ENCODE data around the gene LRMDA.

LRMDA gene

DNA sequence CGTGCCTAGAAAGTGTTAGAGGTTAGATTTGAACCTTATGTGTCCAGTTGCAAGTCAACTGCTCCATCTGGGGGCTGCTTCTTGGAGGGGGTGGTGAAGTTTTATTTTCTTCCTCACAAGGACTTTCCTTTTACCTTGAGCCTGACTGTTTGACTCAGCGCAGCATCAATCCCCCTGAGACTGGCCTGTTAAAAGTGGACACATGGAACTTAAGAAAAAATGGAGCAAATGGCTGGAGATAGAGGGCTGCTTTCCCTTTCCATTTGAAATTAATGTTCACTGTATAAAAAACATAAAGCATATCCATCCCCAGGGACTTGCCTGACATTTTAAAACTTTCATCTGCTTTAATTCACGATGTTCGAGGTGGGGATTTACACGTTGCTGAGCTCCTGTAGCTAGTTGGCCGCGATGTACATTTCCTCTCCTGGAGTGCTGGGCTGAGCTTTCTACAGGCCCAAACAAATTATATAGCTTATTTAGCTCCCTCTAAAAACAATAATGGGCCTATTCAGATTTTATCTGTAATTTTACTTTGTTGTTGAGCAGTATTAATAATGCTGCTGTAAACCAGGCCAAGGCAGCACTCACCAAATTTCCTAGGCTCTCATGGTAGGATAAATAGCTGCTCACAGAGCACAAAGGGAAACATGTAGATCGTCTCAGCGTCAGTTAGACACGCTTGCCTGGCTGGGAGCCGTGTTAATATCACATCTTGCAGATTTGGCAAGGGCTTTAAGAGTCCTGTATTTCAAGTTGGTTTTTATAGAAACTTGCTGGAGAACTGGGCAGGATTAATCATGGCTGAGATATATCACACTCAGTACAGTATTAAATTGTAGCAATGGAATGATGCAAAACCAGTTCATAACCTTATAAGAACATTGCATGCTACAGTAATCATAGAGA is 251.5 kb downstream of the LRMDA start:
- no peak for DNase-seq

DNA sequence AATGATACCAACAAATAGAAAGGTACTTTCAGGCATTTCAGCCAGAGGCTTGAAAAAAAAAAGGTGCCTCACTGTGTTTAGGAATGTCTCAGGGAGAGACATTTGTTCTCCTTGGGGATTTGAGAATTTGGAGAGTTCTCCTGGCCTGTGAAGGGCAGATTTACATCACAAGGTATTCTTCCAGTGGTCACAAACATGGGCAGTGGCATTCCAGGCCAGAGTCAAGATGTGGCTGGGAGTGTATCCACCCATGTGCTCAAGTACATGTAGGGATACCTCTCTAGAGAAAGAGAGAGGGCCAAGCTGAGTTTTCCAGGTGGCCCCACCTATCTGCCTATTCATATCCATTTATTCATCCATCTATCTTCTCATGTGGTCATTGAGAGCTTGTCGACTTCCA is 253.8 kb downstream of the LRMDA start:
- no peak for DNase-seq

DNA sequence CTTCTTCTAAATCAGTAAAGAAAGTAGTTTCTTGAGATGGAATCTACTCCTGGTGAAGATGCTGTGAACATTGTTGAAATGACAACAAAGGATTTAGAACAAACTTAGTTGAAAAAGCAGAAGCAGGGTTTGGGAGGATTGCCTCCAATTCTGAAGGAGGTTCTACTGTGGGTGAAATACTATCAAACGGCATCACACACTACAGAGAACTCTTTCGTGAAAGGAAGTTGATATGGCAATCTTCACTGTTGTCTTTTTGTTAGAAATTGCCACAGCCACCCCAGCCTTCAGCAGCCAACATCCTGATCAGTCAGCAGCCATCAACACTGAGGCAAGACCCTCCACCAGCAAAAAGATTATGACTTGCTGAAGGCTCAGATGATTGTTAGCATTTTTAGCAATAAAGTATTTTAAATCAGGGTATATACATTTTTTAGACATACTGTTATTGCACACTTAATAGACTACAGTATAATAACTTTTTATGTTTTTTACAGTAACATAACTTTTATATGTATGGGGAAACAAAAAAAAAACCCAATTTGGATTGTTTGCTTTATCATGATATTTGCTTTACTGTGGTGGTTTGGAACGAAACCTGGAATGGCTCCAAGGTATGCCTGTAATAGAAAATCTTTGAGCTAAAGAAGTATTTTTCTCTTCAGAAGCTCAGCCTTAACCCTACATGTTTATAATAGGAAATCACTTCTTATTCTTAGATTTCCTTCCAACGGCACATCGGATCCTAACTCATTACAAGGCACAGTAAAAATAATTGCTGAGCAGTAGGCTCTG is 257.3 kb downstream of the LRMDA start:
- no peak for DNase-seq

DNA sequence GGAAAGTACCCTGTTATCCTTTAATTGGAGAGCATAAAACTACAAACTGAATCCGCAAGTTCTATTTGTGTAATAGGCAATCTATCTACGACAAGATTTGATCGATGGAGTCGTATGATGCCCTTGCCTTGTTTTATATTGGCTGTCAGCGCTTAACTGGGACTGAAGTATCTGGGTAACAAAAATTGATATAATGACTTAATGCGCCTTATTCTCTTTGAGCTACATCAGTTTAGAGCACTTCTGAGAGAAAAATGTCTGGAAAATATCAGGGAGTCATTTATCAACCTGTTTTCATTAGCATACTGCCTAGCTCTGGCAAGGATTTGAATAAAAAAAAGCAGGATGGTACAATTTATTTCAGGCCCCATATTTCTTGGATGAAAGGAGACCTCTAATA is 262.1 kb downstream of the LRMDA start:
- DNase-seq = no peak

DNA sequence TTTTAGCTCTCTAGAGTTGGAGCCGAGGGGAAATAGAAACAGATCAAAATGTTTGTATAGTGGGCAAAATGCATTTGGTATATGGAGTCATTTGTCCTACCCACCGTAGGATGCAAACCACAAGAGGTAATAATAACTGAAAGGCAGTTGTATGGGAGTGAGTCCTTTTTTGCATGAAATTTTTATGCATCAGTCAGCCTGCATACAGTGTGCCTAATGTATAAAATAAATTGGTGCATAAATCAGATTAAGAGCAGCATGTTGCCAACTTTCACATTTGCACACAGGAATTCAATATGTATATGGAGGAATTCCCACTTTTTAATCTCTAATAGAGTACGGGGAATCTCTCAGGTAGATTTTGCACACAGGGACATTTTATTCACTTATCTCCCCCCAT is 262.8 kb downstream of the LRMDA start:
- no peak for DNase-seq

DNA sequence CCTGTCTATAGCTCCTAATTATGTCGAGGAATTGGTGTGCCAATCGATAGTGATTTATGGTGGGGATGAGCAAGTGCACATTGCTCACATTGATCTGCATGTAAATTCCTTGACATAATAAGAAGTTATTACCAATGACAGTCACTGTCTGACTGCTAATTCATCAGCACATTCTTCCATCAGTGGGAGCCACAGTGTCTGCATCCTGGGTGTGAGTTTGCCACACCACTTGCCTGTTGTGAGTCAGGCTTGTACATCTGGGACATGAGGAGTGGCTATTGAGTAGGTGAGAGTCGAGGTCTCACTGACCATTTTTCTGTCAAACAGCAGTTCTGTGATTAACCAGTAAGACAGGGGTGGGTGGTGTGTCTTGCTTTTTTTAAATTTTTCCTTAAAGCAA is 263.4 kb downstream of the LRMDA start:
- no peak for DNase-seq

DNA sequence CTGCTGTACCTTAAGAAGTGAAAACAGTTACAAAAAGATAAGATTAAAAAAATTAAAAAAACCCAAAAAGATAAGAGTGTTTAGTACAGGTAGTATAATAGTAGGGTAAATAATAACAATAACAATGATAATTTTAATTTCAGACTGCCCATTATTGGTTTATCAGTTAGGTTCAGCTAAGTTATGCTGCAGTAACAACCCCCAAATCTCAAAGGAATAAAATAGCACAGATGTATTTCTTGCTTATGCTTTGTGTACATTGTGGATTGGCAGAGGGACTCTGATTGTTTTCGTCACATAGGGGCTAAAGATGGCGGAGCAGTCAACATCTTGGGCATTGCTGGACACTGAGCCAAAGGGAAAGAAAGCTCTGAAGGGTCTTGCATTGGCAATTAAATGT is 264.6 kb downstream of the LRMDA start:
- DNase-seq = no peak

DNA sequence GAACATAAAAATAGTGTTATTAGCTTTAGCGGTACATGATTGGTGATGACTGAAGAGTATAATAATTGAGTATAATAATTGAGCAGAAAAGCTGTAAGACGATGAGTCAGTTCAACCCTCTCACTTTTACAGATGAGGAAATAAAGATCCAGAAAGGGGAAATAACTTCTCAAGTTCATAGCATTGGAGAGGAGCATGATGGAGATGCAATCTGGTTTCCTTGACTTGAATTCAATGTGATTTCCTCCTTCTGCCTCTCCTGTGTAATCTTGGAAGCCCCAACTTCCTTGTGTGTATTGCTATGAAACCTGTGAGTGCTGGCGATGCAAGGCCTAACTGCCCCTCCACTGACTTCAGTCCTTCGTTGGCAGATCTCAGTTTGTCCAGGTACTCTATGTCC is 265.1 kb downstream of the LRMDA start:
- no peak for DNase-seq

DNA sequence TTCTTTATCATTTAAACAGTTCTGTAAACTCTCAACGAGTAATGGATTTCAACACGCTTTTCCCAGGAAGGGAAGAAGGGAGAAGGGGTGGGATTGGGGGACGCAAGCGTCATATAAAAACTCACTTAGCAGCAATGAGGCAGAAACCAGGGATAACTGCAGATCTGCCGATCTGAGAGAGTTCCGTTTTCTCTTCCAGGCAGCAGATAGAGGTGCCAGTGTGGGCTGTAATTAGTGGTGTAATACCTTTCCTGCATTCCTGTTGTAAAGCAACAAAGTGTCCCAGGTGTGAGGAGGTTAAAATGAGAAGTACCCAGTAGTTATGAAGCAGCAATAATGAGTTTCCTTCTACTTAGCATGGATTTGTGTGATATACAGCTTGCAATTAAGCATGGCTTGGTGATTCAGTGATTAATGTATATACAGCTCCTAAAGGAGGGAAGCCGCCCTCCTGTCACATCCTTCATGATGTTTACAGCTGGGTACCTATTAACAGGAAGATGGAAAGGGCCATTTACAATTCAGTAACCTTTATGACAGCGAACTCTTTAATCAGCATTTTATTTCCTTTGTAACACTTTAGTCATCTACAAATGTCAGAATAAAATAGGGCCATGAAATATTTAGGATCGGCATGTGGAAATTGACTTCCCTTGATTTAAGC is 271.9 kb downstream of the LRMDA start:
- no peak for DNase-seq

DNA sequence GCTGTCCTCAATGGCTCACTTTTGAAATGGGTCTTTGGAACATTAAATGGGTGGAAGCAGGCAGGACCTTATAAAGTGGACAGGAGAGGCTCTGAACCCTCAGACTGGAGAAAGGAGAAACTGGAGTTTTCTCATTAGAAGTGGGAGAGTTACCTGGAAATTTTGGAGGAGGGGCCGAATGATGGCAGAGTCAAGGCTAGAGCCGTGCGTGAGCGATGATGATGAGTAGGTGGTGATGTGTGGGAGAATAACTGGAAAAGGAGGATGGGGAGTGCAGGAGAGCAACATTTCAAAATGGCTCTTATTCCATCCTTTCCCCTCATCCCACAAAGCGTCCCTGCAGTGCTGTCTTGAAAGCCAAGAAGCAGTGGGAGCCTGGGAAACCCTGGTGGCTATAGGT is 274.0 kb downstream of the LRMDA start:
- DNase-seq = no peak

DNA sequence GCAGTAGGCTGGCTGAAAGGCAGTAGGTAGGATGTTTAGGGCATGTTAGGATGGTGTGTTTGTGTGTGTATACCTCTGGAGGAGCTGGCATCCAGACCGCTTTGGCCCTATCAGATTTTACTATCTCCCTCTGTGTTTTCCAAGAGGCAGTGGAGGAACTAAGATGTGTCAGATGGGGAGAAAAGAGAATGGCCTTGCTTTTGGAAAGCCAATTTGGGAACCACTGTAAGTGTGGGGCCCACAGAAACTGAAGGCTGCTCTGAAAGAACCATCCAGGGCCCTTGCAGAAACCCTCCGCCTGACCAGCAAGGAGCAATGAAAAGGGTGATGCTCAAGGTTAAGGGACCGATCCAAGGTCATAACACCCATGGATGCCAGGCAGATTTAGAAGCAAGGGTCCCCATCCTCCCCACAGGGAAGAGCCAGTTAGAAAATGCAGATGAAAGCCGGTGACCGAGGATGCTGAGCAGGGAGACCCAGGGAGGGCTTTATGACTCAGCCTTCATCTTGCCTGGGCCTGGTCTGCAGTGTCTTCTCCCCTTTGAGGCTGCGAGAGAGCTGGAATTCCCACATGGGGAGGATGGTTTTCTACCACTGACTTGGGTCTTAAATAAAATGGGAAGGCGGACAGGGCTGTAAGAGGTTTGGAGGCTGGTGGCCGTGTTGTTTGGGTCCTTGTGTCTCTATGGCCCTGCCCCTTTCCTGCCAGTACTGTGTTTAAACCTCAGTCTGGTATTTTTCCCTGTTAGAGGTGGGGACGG is 275.8 kb downstream of the LRMDA start:
- no peak for DNase-seq

DNA sequence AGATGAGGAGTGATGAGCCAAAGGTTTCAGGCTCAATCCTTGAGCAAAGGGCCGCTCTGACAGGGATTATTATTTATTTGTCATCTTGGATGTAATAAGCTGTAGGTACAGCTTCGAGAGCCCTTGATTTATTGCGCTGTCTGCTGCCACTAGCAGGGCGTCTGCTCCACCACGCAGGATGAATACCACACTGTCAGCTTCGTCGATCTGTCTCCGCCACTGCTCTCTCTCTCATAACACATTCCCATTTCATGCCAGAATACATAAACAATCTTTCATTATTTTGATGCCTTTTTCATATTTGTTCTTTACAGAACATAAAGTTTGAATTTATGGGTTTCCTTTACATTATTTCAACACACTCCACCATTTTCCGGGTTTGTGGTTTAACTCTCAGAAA is 276.6 kb downstream of the LRMDA start:
- no peak for DNase-seq

DNA sequence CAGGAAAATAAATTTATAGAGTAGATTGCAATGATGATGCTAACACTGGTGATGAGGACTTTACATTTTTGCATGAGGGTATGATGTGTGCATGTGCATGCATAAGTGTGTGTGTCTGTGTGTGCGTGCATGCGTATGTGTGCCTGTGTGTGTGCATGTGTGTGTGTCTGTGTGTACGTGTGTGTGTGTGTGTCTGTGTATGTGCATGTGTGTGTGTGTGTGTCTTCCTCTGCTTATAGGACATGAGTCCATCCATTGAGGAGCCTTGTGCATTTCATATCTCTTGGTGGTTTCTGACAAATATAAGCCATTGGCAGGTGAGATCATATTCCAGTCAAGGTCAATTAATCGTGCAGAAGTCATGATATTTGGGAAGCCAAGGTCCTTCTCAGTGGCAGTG is 277.8 kb downstream of the LRMDA start:
- DNase-seq = no peak

DNA sequence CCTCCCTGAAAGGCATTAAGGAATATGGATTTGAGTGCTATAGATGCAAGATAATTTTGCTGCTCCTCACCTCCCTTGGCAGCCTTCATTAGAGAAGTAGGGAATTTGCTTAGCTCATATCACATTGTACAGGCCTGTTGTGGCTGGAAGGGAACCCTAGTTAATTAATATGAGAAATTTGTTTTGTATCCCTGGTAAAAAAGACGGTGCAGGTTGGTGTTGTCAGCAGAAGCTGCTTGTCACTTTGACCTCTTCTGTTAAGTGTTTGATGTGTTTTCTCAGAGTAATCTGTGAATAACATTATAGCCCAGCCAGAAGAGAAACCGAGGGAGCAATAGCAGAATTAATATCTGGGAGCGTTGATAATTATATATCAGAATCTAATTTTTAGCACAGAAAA is 278.4 kb downstream of the LRMDA start:
- DNase-seq = no peak

DNA sequence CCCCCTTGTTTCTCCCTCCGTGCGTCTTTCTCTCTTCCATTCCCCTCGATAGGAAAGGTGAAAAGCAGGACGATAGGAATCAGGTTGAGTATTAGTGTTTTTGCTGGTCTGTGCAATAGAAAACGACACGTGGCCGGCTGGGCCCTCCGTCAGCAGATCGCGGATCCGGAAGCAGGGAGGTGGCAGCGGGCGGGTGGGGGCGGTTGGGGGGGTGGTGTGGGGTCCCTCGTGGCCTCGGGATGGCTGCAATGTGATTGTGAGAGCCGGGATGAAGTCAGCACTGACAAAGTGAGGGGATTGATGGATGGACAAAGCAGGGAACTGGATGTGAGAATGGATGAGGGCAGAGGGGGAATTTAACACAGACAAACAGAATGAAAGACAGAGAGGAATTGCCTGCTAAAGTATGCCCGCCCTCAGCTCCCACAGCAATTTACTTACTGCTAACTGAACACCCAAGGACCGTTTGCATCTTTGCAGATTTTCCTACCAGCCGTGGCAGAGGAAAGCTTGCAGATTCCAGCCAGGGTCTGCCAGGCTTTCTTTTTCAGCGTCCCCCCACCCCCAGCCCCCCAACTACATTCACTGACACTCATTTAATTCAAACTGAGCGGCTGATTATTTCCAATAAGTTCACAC is 280.9 kb downstream of the LRMDA start:
- DNase-seq = no peak

DNA sequence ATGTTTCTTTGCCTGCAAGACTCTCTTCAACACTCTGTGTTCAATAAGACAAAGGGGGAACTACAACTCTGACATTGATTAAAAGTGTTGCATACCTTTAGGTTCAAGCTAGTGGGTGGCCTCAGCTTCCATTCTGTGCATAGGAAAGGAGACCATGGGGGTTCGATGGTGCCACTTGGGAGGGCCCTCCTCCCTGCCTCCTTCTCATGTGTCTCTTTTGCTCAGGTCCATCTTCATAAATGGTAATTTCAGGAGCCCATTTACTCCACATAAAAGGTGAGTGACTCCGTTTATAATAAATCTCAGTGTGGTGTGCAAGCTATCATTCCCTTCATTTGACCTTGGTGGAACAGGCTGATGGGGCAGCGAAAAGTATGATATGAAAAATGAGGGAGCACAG is 285.1 kb downstream of the LRMDA start:
- DNase-seq = no peak

DNA sequence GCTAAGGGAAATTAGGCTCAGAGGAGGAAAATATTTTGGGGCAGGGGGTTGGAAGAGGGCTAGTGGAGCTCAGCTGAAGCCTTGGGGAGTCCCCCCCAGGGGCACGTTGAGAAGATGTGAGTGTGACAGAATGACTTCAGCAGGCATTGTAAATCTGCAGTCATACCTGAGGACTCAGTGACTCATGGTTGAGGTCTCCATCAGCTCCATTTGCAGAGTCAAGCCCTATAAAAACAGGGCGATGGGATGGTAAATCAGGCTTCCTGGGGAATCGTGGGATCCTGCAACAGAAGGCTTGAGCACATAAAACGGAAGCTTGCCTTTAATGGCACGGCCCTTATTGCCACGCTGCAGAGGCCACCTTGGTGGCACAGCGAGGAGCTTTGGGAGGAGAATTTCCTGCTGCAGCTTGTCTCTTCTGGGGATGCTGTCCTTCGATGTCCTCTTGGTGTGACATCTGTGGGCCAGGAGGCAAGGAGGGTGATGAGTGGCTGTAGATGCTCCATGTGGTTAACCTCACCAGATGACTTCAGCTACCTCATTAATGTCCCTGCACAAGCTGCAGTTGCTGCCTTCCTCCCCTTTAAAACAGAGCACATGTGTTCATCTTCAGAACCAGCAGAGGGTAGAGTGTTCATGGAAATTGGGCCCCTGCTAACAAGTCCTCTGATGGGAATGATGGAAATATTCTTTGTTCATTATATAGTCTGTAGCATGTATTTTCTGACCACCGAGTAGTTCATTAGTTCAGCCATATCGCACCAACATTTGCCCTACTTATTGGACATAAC is 285.9 kb downstream of the LRMDA start:
- DNase-seq = no peak

DNA sequence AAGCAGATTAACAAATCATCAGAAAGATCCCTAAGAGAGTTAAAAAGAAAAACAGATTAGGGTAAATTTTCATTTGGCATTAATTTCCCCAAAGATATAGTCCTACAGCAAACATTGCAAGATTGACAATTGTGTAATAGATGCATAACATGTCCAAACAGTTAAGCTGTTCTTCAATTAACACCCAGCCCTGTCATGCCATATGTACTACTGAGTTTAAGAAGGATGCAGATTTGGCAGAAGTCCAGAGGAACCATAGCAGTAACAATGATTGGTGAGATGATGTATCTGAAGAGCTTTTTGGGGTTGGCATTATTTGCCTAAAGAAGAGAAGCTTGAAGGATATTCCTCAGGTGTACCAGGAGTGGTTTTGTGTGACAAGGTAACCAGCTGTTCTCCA is 287.6 kb downstream of the LRMDA start:
- no peak for DNase-seq

DNA sequence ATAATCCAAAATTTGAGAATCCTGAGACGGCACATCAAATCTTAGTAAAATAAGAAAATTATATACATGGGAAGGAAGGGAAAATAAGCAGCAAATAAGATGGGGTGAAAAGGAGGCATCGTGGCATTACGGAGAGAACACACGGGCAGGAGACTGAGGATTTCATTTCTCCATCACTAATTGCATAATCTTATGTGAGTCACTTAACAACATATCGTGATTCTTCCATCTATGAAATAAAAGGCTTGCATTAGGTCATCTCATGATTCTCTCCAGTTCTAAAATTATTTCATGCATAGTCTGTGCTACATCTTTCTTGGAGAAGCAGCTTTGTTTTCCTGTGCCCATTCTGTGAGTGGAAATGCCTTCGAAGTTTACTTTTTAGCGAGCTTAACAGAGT is 288.7 kb downstream of the LRMDA start:
- DNase-seq = no peak

DNA sequence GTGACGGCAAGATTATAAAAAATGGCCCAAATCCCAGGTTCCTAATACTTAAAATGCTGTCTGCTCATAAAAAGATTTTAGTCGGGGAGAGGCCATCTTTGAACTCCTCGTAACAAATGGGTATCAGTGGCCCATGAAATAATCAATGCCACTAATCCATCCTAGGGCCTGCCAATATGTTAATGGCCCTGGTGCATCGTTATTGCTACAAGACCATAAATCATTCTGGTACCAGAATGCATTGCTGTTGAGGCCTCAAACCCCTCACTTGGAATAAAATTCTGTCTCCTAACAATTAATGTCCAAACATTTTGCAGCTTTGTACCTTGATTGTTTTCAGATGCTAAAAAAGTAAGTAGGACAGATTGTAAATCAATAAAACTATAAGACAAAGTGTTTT is 290.6 kb downstream of the LRMDA start:
- DNase-seq = no peak

DNA sequence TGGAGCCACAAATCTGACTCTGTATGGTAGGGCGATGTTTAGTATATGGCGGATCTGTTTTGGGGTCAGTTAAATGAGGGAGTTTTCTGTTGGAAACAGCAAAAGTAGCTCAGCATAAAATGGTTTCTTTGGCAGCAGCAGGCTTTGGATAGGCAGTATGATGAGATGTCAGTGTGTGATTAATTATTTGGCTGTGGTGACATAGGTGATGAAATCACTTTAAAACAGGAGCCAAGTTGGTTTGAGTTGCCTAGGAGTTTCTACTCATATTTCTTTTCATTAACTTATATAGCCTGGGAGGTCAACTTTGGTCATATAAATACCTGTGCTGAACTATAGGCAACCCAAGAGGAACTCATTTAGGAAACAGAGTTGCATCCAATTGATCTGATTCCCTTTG is 291.2 kb downstream of the LRMDA start:
- no peak for DNase-seq
